ENCODE measurements around the gene SDHC.
"Not testable (repeated sequence)": the region's sequence is repeated elsewhere in the genome, so short reads cannot be mapped to it uniquely, and the experiment has no call there.

Gene SDHC

GRCh38 chr1:161304927-161305866 is 9.0 kb upstream of the SDHC start:
- Mint-ChIP-seq H3K36me3 (peaks cover 14% of the 10 kb centered on the region), H3K27ac (peak overlapping the region; percentile 97), H3K4me1 (peaks cover 30% of the 10 kb centered on the region), H3K4me3 (peak overlapping the region; percentile 98), H3K9me3 (no peaks in the 10 kb centered on the region)
- ATAC-seq (peak; percentile 5), DNase-seq (ENCODE audit: low spot score in 2 of 2) (no peak)

DNA sequence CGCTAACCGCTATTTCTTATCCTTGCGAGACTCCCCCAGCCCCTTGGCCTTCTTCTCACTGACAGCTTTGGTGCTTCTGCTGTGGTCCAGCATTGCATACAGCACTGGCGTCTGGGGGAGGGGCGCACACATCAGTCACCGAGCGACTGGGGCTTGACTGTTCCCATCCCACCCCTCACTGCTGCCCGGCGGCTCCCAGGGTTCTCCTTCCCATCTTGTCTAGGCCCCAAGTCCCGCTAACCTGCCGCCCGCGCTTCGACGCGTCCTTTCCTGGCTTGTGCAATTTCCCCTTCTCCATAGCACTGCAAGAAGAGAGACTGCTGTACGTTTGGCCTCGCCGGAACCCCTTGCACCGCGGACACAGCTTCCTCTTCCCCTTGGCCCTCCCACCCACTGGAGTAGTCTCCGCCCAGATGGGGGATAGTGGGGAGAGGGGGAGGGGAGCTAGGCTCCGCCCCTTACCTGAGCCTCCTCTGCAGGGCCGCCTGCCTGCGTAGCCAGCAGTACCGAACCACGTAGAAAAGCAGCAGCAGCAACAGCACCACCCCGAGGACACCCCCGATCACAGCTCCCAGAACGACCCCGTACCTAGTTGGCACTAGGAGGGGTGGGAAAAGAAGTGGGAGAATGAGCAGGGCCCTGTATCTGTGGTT is 8.2 kb upstream of the SDHC start:
- Mint-ChIP-seq H3K4me1 (peaks cover 30% of the 10 kb centered on the region), H3K9me3 (no peaks in the 10 kb centered on the region), H3K27ac (peak overlapping the region; percentile 97), H3K36me3 (peaks cover 14% of the 10 kb centered on the region), H3K4me3 (peak overlapping the region; percentile 98)
- DNase-seq (ENCODE audit: low spot score in 2 of 2) (peak; percentile 65 to 93), ATAC-seq (peak; percentile 92)

- peaks cover 30% of the 10 kb centered on the region for H3K4me1 Mint-ChIP-seq
- ATAC-seq (no peak), DNase-seq (ENCODE audit: low spot score in 2 of 2) (no peak)
- H3K36me3 Mint-ChIP-seq: peaks cover 14% of the 10 kb centered on the region
- no peaks in the 10 kb centered on the region for H3K9me3 Mint-ChIP-seq
- H3K4me3 Mint-ChIP-seq: peak overlapping the region; percentile 98
- peak overlapping the region; percentile 97 for H3K27ac Mint-ChIP-seq
Observed at GRCh38 chr1:161307230-161307768, 6.9 kb upstream of the SDHC start.

- DNase-seq (ENCODE audit: low spot score in 2 of 2) (no peak), ATAC-seq (no peak)
- peaks cover 30% of the 10 kb centered on the region for H3K4me1 Mint-ChIP-seq
- no peak overlapping the region for H3K27ac Mint-ChIP-seq
- no peaks in the 10 kb centered on the region for H3K9me3 Mint-ChIP-seq
- no peak overlapping the region for H3K4me3 Mint-ChIP-seq
- H3K36me3 Mint-ChIP-seq: peaks cover 13% of the 10 kb centered on the region
Observed at GRCh38 chr1:161307892-161308638, 6.1 kb upstream of the SDHC start.

- no peak for DNase-seq (ENCODE audit: low spot score in 2 of 2)
- peaks cover 28% of the 10 kb centered on the region for H3K4me1 Mint-ChIP-seq
- ATAC-seq: no peak
Observed at GRCh38 chr1:161309868-161310267, 4.3 kb upstream of the SDHC start, which contains the start of gene MPZ. MPZ (minus strand) TSS chr1:161309968; CDS start chr1:161309905, 63 bp downstream.

GRCh38 chr1:161311595-161312181 is 2.5 kb upstream of the SDHC start:
- DNase-seq (ENCODE audit: low spot score in 2 of 2): no peak
- H3K4me3 Mint-ChIP-seq: no peak overlapping the region

More at GRCh38 chr1:161309868-161310267, 4.3 kb upstream of the SDHC start, which contains the start of gene MPZ:
- H3K36me3 Mint-ChIP-seq: peaks cover 15% of the 10 kb centered on the region
- H3K9me3 Mint-ChIP-seq: no peaks in the 10 kb centered on the region
- H3K27ac Mint-ChIP-seq: no peak within 1 kb of the TSS
- H3K4me3 Mint-ChIP-seq: no peak within 1 kb of the TSS

GRCh38 chr1:161313554-161314200 is 504 bp upstream of the SDHC start:
- peak overlapping the region; percentile 93 for H3K4me3 Mint-ChIP-seq

More at GRCh38 chr1:161311595-161312181, 2.5 kb upstream of the SDHC start:
- Mint-ChIP-seq H3K27ac (no peak overlapping the region), H3K9me3 (no peaks in the 10 kb centered on the region), H3K36me3 (peaks cover 6% of the 10 kb centered on the region), H3K4me1 (peaks cover 26% of the 10 kb centered on the region)
- no peak for ATAC-seq

GRCh38 chr1:161315841-161316674 is 1.9 kb downstream of the SDHC start:
- H3K4me3 Mint-ChIP-seq: peak overlapping the region; percentile 93

More at GRCh38 chr1:161313554-161314200, 504 bp upstream of the SDHC start:
- H3K27ac Mint-ChIP-seq: peak overlapping the region; percentile 97
- no peaks in the 10 kb centered on the region for H3K9me3 Mint-ChIP-seq
- ATAC-seq: no peak
- no peak for DNase-seq (ENCODE audit: low spot score in 2 of 2)
- H3K4me1 Mint-ChIP-seq: peaks cover 18% of the 10 kb centered on the region
- peaks cover 13% of the 10 kb centered on the region for H3K36me3 Mint-ChIP-seq

DNA sequence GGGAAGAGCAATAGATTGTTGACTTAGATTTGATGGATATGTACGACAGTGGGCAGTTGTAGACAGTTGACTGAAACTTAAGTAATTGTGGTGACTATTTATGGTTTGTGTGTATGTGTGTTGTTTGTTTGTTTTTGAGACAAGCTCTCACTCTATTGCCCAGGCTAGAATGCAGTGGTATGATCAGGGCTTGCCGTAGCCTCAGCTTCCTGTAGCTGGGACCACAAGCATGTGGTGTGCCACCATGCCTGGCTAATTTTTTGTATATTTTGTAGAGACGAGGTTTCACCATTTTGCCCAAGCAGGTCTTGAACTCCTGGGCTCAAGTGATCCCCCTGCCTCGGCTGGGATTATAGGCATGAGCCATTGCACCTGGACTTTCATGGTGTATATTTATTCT is 9.8 kb downstream of the SDHC start:
- no peak overlapping the region for H3K4me3 Mint-ChIP-seq
- DNase-seq (ENCODE audit: low spot score in 2 of 2) (no peak), ATAC-seq (peak; percentile 71)
- H3K4me1 Mint-ChIP-seq: peaks cover 12% of the 10 kb centered on the region
- H3K27ac Mint-ChIP-seq: peak overlapping the region; percentile 43
- H3K9me3 Mint-ChIP-seq: no peaks in the 10 kb centered on the region
- H3K36me3 Mint-ChIP-seq: peaks cover 71% of the 10 kb centered on the region

More at GRCh38 chr1:161315841-161316674, 1.9 kb downstream of the SDHC start:
- Mint-ChIP-seq H3K36me3 (peaks cover 26% of the 10 kb centered on the region), H3K27ac (peak overlapping the region; percentile 97), H3K4me1 (peaks cover 18% of the 10 kb centered on the region)
- H3K9me3 Mint-ChIP-seq; DNase-seq (ENCODE audit: low spot score in 2 of 2); ATAC-seq: not testable (repeated sequence)

DNA sequence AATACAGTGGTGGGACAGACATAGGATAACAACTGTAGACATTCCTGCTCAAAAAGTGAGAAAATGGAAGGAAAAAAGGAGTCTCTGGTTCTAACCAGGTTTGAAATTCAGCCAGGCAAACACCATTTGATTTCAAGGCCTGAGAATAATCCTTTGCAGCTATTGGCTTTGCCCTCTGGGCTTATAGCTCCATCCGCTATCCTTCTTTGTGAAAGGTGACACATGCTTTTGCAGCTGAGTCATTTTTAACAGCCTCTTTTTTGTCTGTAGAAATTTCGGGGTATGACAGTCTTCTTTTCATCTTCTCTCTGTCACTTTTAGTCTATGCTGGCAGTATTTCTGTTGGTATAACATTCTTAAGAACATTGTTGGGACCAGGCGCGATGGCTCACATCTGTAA is 16.2 kb downstream of the SDHC start:
- Mint-ChIP-seq H3K27ac (peak overlapping the region; percentile 70), H3K9me3 (no peaks in the 10 kb centered on the region), H3K36me3 (peaks cover 100% of the 10 kb centered on the region), H3K4me3 (no peak overlapping the region), H3K4me1 (no peaks in the 10 kb centered on the region)
- DNase-seq (ENCODE audit: low spot score in 2 of 2) (no peak), ATAC-seq (no peak)

DNA sequence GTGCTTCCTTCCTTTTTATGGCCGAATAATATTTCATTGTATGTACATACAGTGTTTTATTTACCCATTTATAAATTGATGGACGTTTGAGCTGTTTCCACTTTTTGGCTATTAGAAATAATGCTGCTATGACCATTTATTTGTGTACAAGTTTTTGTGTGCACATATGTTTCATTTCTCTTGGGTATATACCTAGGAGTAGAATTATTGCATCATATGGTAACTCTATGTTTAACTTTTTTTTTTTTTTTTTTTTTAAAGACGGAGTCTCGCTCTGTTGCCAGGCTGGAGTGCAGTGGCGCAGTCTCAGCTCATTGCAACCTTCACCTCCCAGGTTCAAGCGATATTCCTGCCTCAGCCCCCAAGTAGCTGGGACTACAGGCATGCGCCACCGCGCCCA is 19.0 kb downstream of the SDHC start:
- DNase-seq (ENCODE audit: low spot score in 2 of 2): no peak
- Mint-ChIP-seq H3K27ac (no peak overlapping the region), H3K9me3 (no peaks in the 10 kb centered on the region), H3K36me3 (peaks cover 95% of the 10 kb centered on the region), H3K4me3 (no peak overlapping the region), H3K4me1 (no peaks in the 10 kb centered on the region)
- ATAC-seq: no peak

DNA sequence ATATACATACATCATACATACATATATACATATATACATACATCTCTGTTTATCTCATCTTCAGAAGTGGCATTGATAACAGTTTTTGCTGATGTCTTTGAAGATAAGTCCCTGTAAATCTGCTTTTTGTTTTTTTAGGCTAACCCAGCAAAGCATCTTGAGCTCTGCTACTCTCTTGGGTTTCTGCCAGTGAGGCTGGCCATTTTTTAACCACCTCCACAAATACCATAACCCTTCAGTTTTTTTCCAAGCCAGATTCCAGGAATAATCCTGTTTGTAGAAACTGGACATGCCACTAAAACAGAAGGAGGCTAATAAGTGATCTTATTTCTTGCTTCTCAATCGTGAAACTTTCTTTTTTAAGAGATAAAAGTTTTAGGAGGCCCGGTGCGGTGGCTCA is 21.6 kb downstream of the SDHC start:
- ATAC-seq (no peak), DNase-seq (ENCODE audit: low spot score in 2 of 2) (no peak)
- H3K9me3 Mint-ChIP-seq: no peaks in the 10 kb centered on the region
- H3K36me3 Mint-ChIP-seq: peaks cover 95% of the 10 kb centered on the region
- H3K27ac Mint-ChIP-seq: no peak overlapping the region
- H3K4me1 Mint-ChIP-seq: no peaks in the 10 kb centered on the region
- no peak overlapping the region for H3K4me3 Mint-ChIP-seq

- DNase-seq (ENCODE audit: low spot score in 2 of 2) (no peak), ATAC-seq (no peak)
- H3K36me3 Mint-ChIP-seq: peaks cover 98% of the 10 kb centered on the region
- no peak overlapping the region for H3K4me3 Mint-ChIP-seq
- H3K27ac Mint-ChIP-seq: peak overlapping the region; percentile 27
- H3K9me3 Mint-ChIP-seq: no peaks in the 10 kb centered on the region
- no peaks in the 10 kb centered on the region for H3K4me1 Mint-ChIP-seq
Observed at GRCh38 chr1:161342177-161342576, 28.0 kb downstream of the SDHC start.
